Ectodermal cell (in vitro differentiated cells): ENCODE results near the gene TNFRSF13B. TPM values are rescaled to one million over a fixed set of nuclear protein-coding genes. Genes with fewer than 3 reads are reported as not detected.

Experiments
- H3K27ac ChIP-seq: 2 replicates; pipeline ENCODE4 v1.7.0; 2013; ENCODE audit warnings: mild to moderate bottlenecking, low read depth, low read length; ENCODE audit not compliant: insufficient read depth, poor library complexity, severe bottlenecking
- H3K27me3 ChIP-seq: 2 replicates; pipeline ENCODE4 v1.7.0; 2013; ENCODE audit warnings: mild to moderate bottlenecking, low read length; ENCODE audit not compliant: insufficient read depth, control insufficient read depth, poor library complexity, severe bottlenecking
- H3K36me3 ChIP-seq: one replicate; pipeline ENCODE4 v1.7.0; 2013; ENCODE audit warnings: low read length; ENCODE audit not compliant: control insufficient read depth, insufficient read depth
- H3K4me1 ChIP-seq: one replicate; pipeline ENCODE4 v1.7.0; 2013; ENCODE audit warnings: low read length; ENCODE audit not compliant: control insufficient read depth, insufficient read depth
- H3K4me3 ChIP-seq: 2 replicates; pipeline ENCODE4 v1.7.0; 2013; ENCODE audit warnings: low read depth, low read length, control low read depth; ENCODE audit not compliant: insufficient read depth
- H3K9me3 ChIP-seq: 2 replicates; pipeline ENCODE4 v1.7.0; 2013; ENCODE audit warnings: mild to moderate bottlenecking, low read length, moderate library complexity; ENCODE audit not compliant: control insufficient read depth
- WGBS, 2 experiments: methylation state at CpG; one replicate each; pipeline ENCODE4 v1.1.7; 2013; ENCODE audit warnings: missing lambda C conversion rate in 2 of 2; 5-methylcytosine and 5-hydroxymethylcytosine counted together
- polyA plus RNA-seq, 4 experiments: library from polyadenylated mRNA; stranded (reverse); fragments of 50-300 nt; gene quantifications; one replicate each; pipeline ENCODE4 v1.2.3, GENCODE V29; 2013

Gene TNFRSF13B
- not detected for polyA plus RNA-seq (2013, experiment 1 of 4)
- not detected for polyA plus RNA-seq (2013, experiment 2 of 4)
- not detected for polyA plus RNA-seq (2013, experiment 3 of 4)
- polyA plus RNA-seq (2013, experiment 4 of 4), result not detected

DNA sequence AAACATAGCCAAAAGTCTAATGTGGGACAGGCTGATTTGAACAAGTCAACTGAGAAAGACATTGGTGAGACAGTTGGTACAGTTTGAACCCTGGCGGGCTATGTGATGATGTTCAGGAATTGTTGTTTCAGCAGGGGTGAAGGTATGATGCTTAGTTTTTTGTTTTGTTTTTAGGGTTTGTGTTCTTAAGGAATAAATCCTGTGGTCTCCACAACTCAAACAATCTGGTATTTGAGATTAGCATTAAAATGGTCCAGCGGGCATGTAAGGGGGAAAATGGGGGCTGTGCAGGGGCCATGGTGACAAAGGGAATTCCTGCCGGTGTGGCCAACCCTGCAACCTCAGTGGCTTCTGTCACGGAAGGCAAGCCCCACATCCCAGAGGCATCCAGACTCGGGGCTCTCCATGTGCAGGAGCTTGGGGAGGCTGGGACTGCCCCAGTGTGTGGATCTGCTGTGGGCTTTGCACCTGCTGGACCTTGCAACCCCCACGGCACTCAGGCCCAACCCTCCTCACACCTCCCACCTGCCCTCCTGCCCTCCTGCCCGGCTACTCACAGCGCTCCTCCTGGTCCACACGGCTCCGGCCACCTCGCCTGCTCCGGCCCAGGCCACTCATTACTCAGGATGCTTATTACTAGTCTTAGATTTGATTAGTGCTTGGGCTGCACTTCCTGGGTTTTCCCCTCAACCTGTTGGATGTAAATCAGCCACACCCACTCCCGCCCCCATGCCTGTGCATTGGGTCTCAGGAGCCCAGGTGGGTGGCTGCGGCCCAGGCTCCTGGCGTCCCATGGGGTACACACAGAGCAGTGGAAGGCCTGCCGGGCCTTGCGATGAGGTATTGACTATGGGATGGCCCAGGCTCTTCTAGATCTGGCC lies at the start of gene TNFRSF13B:
TSS of gene TNFRSF13B (minus strand) at position 661 of the 881 bp plus-strand sequence. CDS start at position 618, 43 bp downstream.
- no peak within 1 kb of the TSS for H3K27ac ChIP-seq
- no peaks in the 10 kb centered on the region for H3K4me1 ChIP-seq
- H3K27me3 ChIP-seq, result no peaks in the 10 kb centered on the region
- H3K4me3 ChIP-seq, result no peak within 1 kb of the TSS
- no peaks in the 10 kb centered on the region for H3K9me3 ChIP-seq
- no peaks in the 10 kb centered on the region for H3K36me3 ChIP-seq
- WGBS, 2 experiments, result 93 to 94% methylated on average over 17 of the region's 17 CpGs

DNA sequence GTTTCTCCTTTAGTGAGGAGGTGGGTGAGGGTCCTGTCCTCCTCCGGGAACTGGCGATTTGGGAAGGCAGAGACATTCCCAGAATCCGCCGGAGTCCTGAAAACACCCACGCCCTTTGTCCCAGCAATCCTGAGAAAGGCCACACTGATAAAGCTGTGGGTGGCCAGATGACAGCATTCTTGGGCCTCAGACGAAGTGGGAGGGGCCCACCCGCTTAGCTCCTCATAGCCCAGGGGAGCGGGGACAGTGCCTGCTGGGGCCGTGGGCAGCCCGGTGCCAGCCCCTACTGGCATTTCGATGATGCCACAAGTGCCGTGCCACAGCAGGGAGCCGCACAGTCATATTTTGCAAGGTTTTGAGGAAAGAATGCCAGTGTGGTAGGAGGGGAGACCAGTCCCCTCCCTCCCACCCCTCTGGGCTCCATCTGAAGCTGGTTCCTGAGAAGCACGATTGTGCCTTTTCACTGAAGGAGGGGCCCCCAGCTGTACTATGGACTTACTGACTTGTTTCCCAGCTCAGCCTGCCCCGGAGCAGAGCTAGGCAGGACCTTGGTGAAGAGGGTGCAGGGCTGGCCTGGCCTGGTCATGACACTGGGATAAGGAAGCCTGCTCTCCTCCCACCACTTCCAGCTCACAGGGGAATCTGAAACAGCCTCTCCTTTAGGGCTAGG lies 49.4 kb upstream of the TNFRSF13B start:
- Histone ChIP-seq H3K36me3 (no peaks in the 10 kb centered on the region), H3K27ac (peak overlapping the region; percentile 17), H3K4me3 (no peak overlapping the region), H3K9me3 (no peaks in the 10 kb centered on the region), H3K27me3 (no peaks in the 10 kb centered on the region), H3K4me1 (peaks cover 14% of the 10 kb centered on the region)
- 51 to 59% methylated on average over 15 of the region's 15 CpGs for WGBS, 2 experiments

DNA sequence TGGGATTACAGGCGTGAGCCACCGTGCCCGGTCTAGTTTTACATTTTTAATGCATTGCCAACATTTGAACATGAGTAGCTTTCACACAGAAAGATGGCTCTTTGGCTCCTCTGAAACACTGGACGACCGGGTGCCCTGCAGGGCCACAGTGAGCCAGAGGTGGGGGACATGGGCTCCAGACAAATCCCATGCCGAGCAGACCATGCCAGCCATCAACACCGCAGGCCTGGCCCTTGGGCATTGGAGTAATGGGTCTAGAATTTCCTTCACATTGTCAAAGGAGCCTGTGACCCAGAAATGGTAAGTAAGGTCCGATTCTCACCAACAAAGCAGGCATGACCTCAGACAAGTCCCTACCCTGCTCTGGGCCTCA lies 48.9 kb upstream of the TNFRSF13B start:
- Histone ChIP-seq H3K27ac (no peak overlapping the region), H3K27me3 (no peaks in the 10 kb centered on the region), H3K4me3 (no peak overlapping the region), H3K4me1 (peaks cover 14% of the 10 kb centered on the region), H3K9me3 (no peaks in the 10 kb centered on the region), H3K36me3 (no peaks in the 10 kb centered on the region)
- WGBS, 2 experiments, result 90 to 93% methylated on average over 8 of the region's 8 CpGs

DNA sequence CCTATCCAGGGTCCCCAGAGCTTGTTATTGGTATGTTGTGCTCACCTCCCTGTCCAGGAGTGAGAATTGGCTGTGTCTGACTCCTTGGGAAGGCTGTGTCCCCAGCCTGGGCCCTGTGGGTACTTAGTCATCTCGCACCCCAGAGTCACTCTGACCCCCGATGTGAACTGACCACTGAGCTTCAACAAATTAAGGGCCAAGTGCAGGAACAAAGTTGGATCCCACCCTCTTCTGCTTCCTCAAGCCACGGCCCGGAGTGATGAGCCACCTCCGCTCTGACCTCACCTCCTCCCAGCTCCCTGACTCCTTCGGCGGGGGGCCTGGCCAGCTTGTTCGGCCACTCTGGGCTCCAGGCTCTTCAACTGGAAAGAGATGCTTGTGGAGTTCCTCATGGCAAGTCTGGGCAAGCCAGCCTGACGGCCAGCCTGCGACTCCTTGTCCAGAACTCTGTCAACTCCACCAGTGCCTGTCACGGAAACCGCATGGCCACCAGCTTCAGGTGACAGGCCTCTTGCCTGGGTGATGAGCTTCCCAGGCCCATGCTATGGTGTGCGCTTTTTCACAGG lies 48.1 kb upstream of the TNFRSF13B start:
- Histone ChIP-seq H3K27me3 (no peaks in the 10 kb centered on the region), H3K4me1 (peaks cover 14% of the 10 kb centered on the region), H3K27ac (no peak overlapping the region), H3K36me3 (no peaks in the 10 kb centered on the region), H3K4me3 (no peak overlapping the region), H3K9me3 (no peaks in the 10 kb centered on the region)
- 96 to 97% methylated on average over 13 of the region's 13 CpGs for WGBS, 2 experiments

DNA sequence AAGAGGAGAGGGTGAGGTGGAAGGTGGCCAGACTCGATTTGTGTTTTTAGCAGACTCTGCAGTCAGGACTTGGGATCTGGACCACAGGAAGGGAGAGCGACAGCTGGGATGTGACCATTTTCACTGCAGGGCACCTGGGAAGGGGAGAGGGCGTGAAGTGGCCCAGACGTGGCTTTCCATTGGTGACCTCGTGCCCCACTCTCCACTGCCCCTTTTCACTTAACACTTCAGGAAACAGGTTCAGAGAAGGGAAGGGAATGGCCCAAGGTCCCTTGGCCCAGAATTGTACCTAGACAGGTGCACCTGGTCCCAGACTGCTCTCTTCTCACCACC lies 47.5 kb upstream of the TNFRSF13B start:
- Histone ChIP-seq H3K36me3 (no peaks in the 10 kb centered on the region), H3K4me3 (no peak overlapping the region), H3K27ac (no peak overlapping the region), H3K27me3 (no peaks in the 10 kb centered on the region), H3K4me1 (peaks cover 14% of the 10 kb centered on the region), H3K9me3 (no peaks in the 10 kb centered on the region)
- WGBS, 2 experiments, result 90 to 94% methylated on average over 5 of the region's 5 CpGs

DNA sequence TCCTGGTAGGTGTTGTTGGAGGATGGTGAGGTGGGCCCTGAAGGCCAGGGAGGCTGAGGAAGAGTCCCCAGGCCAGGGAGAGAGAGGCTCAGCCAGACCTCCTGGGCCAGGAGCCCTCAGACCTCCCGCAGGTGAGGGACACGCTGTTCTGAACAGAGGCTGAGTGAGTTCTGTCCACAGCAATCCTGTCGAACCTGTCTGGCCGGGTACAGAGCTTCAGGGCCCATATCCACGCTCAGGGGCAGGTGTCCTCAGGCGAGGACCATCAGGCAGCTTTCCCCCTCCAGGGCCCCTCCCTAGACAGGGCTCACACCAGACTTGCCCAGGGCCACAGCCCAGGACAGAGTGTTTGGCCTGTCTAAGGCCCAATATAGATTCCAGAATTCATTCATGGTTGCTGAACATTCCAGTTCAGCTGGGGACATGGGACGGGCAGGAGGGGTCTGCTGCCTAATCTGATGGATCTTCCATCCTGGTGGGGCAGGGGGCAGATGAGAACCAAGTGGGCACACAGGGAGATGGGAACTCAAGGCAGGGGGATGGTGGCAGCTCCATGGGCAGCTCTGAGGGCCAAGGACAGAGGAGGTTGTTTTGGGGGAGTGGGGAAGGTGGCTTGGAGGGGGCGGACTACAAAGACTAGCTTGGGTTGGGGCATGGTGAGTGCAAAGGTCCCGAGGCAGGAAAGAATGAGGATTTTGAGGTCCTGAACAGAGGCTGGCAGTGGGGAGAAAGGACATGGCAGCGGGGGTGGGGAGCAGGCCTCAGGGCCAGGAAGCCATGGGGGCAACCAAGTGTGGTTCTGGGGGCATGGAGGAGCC lies 46.9 kb upstream of the TNFRSF13B start:
- no peaks in the 10 kb centered on the region for H3K27me3 ChIP-seq
- 91 to 93% methylated on average over 10 of the region's 10 CpGs for WGBS, 2 experiments
- H3K9me3 ChIP-seq, result no peaks in the 10 kb centered on the region
- no peak overlapping the region for H3K4me3 ChIP-seq
- H3K4me1 ChIP-seq, result peaks cover 14% of the 10 kb centered on the region
- no peaks in the 10 kb centered on the region for H3K36me3 ChIP-seq
- no peak overlapping the region for H3K27ac ChIP-seq

DNA sequence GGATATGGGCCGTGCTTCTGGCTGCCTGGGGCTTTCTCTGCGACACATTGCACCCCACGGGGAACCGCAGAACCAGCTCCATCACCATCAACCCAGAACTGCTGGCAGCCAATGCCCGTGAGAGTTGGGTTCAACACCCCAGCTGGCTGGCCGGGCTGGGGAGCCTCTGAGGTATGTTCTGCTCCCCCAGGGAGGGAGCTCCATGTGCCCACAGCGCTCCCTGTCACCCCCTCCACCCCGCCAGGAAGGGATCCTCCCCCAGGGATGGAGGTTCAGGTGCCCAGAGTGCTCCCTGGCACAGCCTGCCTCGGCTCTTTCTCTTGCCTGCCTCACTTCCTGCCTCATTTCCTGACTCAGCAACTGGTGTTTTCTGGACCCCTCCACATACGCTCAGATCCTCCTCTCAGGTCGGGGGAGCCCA lies 46.1 kb upstream of the TNFRSF13B start:
- WGBS, 2 experiments, result 89 to 92% methylated on average over 11 of the region's 11 CpGs

DNA sequence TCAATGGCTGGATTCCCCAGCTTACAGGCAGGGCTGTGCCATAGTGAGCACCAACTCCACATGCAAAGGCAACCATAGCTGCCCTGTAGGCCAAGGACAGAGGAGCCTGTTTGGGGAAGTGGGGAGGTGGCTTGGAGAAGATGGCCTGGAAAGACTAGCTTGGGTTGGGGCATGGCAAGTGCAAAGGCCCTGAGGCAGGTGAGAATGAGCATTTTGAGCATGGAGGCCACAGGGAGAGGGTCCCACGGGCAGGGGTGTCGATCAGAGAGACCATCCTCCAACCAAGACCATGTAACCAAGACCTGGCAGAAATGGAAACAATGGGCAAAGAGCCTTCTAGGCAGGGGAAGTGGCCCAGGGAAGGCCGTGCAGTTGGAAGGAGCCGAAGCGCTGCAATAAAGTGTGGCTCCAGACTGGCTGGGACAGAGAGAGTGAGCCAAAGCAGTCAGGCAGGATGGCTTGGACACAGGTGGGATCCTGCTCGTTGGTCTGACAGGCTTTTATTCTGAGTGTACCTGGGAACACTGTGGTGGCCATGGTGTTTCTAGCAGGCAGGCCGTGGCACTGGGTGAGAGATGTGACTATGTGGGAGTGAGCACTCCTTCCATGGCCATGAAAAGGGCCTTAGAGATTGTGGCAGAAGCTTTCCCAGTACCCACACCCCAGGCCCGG lies 45.6 kb upstream of the TNFRSF13B start:
- Histone ChIP-seq H3K9me3 (no peaks in the 10 kb centered on the region), H3K27ac (no peak overlapping the region), H3K27me3 (no peaks in the 10 kb centered on the region), H3K4me1 (peaks cover 14% of the 10 kb centered on the region), H3K36me3 (no peaks in the 10 kb centered on the region), H3K4me3 (no peak overlapping the region)
- WGBS, 2 experiments, result 93 to 94% methylated on average over 8 of the region's 8 CpGs

More for the DNA sequence above, 46.1 kb upstream of the TNFRSF13B start:
- peaks cover 14% of the 10 kb centered on the region for H3K4me1 ChIP-seq
- H3K27me3 ChIP-seq, result no peaks in the 10 kb centered on the region
- H3K36me3 ChIP-seq, result no peaks in the 10 kb centered on the region
- no peaks in the 10 kb centered on the region for H3K9me3 ChIP-seq
- no peak overlapping the region for H3K4me3 ChIP-seq
- no peak overlapping the region for H3K27ac ChIP-seq
